Chondrocyte (in vitro differentiated cells): ENCODE data around the gene ARVCF. TPM values are rescaled to one million over a fixed set of nuclear protein-coding genes. Genes with fewer than 3 reads are reported as not detected.
"Not testable (repeated sequence)": the region's sequence is repeated elsewhere in the genome, so short reads cannot be mapped to it uniquely, and the experiment has no call there.

Experiments used
- DNase-seq: peaks from one replicate; pipeline ENCODE4 v3.0.0; 2021; ENCODE audit warnings: mixed read lengths, low spot score
- H3K27ac Mint-ChIP-seq: one replicate; pipeline ENCODE4 v1.8.0; 2021; ENCODE audit warnings: mild to moderate bottlenecking, moderate library complexity, mixed read lengths; ENCODE audit not compliant: unreplicated experiment
- H3K27me3 Mint-ChIP-seq: 2 replicates; pipeline ENCODE4 v1.8.0; 2021; ENCODE audit warnings: low read depth, mixed read lengths
- H3K36me3 Mint-ChIP-seq: 2 replicates; pipeline ENCODE4 v1.8.0; 2021; ENCODE audit warnings: low read depth, mixed read lengths
- H3K4me1 Mint-ChIP-seq: 2 replicates; pipeline ENCODE4 v1.8.0; 2021; ENCODE audit warnings: low read depth, mild to moderate bottlenecking, mixed read lengths
- H3K4me3 Mint-ChIP-seq: one replicate; pipeline ENCODE4 v1.8.0; 2021; ENCODE audit warnings: mild to moderate bottlenecking, moderate library complexity, mixed read lengths; ENCODE audit not compliant: unreplicated experiment
- H3K9me3 Mint-ChIP-seq: 2 replicates; pipeline ENCODE4 v1.8.0; 2021; ENCODE audit warnings: low read depth, mixed read lengths
- CTCF ChIP-seq: fragments of 200-600 bp; sonication (generic); IDR thresholded peaks from 2 replicates; pipeline ENCODE4 v1.5.0; 2021; ENCODE audit warnings: antibody characterized with exemption, mild to moderate bottlenecking, moderate library complexity
- total RNA-seq: library from RNA; stranded (reverse); gene quantifications from 3 replicates; pipeline ENCODE4 v1.2.1, GENCODE V29; 2021

ARVCF gene
- total RNA-seq, 1 donor from 2014 or later, result 24.2 TPM

- DNase-seq, result no peak
- H3K4me1 Mint-ChIP-seq, result peaks cover 11% of the 10 kb centered on the region
- no peaks in the 10 kb centered on the region for H3K27me3 Mint-ChIP-seq
- peaks cover 20% of the 10 kb centered on the region for H3K9me3 Mint-ChIP-seq
- TF ChIP-seq CTCF, result no peak
- H3K27ac Mint-ChIP-seq, result no peak overlapping the region
- peaks cover 13% of the 10 kb centered on the region for H3K36me3 Mint-ChIP-seq
- H3K4me3 Mint-ChIP-seq, result no peak overlapping the region
Measured at GRCh38 chr22:19936513-19936912, 80.1 kb downstream of the ARVCF start.

GRCh38 chr22:19935123-19935718, 81.4 kb downstream of the ARVCF start:
- Mint-ChIP-seq H3K36me3 (peaks cover 13% of the 10 kb centered on the region), H3K9me3 (peaks cover 20% of the 10 kb centered on the region)
- DNase-seq, H3K27me3 Mint-ChIP-seq, H3K27ac Mint-ChIP-seq, H3K4me1 Mint-ChIP-seq, H3K4me3 Mint-ChIP-seq: not testable (repeated sequence)

GRCh38 chr22:19933341-19934241, 83.0 kb downstream of the ARVCF start:
- TF ChIP-seq CTCF, result no peak
- Mint-ChIP-seq H3K4me1 (no peaks in the 10 kb centered on the region), H3K27ac (no peak overlapping the region), H3K27me3 (no peaks in the 10 kb centered on the region), H3K36me3 (peaks cover 13% of the 10 kb centered on the region), H3K9me3 (peaks cover 20% of the 10 kb centered on the region), H3K4me3 (no peak overlapping the region)
- peak; percentile 63 for DNase-seq

GRCh38 chr22:19932367-19933206, 84.0 kb downstream of the ARVCF start:
- H3K4me1 Mint-ChIP-seq, result no peaks in the 10 kb centered on the region
- no peaks in the 10 kb centered on the region for H3K27me3 Mint-ChIP-seq
- peak; percentile 40 for DNase-seq
- H3K27ac Mint-ChIP-seq, result no peak overlapping the region
- H3K4me3 Mint-ChIP-seq, result no peak overlapping the region
- H3K9me3 Mint-ChIP-seq, result peaks cover 20% of the 10 kb centered on the region
- no peak for TF ChIP-seq CTCF
- H3K36me3 Mint-ChIP-seq, result peaks cover 13% of the 10 kb centered on the region

GRCh38 chr22:19931514-19931913, 85.1 kb downstream of the ARVCF start:
- no peak for DNase-seq
- Mint-ChIP-seq H3K9me3 (peaks cover 14% of the 10 kb centered on the region), H3K27ac (no peak overlapping the region), H3K4me1 (no peaks in the 10 kb centered on the region), H3K36me3 (peaks cover 11% of the 10 kb centered on the region), H3K4me3 (no peak overlapping the region), H3K27me3 (no peaks in the 10 kb centered on the region)
- no peak for TF ChIP-seq CTCF
